Hematopoietic multipotent progenitor cell treated with erythropoietin and hydrocortisone succinate and interleukin-3 and kit ligand, for 17 days (in vitro differentiated cells): ENCODE results near the gene CREBBP.

Experiments used
- DNase-seq: peaks from one replicate; pipeline ENCODE4 v3.0.0-alpha.2; 2015; ENCODE audit warnings: low spot score

The CREBBP gene

GRCh38 chr16:3713587-3714242 lies 166.8 kb downstream of the CREBBP start:
- DNase-seq, result no peak

- DNase-seq, result no peak
Measured at GRCh38 chr16:3712861-3713372, 167.6 kb downstream of the CREBBP start.

DNA sequence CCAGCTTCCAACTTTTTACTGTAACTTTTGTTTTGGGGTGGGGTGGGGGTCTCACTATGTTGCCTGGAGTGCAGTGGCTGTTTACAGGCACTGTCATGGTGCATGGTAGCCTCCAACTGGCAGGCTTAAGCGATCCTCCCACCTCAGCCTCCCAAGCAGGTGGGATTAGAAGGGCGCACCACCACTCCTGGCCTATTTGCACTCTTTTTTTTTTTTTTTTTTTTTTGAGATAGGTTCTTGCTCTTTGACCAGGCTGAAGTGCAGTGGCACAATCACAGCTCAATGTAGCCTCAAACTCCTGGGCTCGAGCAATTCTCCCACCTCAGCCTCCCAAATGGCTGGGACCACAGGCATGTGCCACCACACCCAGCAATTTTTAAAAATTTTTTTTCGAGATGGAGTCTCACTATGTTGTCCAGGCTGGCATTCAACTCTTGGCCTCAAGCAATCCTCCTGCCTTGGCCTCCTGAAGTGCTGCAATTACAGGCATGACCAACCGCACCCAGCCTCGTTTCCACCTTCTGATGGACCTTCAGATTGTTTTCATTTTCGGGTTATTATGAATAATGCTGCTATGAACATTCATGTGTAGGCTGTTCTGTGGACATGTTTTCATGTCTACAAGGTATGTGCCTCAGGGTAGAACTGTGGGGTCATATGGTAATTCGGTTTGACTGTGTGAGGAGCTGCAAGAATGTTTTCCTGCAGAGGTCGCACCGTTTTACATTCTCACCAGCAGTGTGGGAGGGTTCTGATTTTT lies 174.1 kb downstream of the CREBBP start:
- DNase-seq, result no peak

DNA sequence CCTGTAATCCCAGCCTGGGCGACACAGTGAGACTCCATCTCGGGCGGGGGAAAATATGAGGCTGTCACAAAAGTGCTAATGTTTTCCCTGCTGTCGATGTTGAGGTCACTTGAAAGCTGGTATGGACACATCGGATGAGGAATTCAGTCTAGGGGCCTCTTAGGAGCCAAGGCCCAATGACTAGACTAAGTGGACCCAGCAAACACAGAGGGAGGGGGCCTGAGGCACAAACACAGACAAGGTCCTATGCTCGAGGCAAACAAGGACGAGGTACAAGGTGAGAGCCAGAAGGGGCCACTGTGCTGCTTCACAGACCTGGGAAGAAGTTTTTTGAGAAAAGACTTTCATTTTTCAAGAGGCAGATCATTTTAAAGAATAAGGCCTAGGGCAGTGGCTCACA lies 178.4 kb downstream of the CREBBP start:
- DNase-seq, result no peak

- no peak for DNase-seq
Measured at GRCh38 chr16:3701531-3701930, 179.0 kb downstream of the CREBBP start.

DNA sequence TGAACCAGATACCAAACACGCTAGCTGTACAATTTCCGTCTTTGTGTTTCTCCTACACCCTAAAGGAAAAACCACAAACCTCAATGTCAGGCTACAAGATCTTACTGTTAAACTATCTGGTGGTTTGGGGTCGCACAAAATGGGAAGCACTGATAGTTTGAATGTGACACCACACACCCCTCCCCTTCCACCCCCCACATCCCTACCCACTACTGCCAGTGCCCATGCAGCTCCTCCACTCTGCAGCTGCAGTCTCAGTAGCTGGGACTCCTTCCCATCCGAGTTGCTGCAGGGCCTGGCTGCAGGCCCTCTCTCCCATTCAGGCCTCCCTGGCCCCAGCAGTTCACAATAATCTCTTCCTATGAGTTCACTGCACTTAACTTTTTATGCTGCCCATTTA lies 181.6 kb downstream of the CREBBP start:
- DNase-seq, result no peak

- peak; percentile 88 for DNase-seq
Measured at GRCh38 chr16:3696425-3697218, 183.9 kb downstream of the CREBBP start.

DNA sequence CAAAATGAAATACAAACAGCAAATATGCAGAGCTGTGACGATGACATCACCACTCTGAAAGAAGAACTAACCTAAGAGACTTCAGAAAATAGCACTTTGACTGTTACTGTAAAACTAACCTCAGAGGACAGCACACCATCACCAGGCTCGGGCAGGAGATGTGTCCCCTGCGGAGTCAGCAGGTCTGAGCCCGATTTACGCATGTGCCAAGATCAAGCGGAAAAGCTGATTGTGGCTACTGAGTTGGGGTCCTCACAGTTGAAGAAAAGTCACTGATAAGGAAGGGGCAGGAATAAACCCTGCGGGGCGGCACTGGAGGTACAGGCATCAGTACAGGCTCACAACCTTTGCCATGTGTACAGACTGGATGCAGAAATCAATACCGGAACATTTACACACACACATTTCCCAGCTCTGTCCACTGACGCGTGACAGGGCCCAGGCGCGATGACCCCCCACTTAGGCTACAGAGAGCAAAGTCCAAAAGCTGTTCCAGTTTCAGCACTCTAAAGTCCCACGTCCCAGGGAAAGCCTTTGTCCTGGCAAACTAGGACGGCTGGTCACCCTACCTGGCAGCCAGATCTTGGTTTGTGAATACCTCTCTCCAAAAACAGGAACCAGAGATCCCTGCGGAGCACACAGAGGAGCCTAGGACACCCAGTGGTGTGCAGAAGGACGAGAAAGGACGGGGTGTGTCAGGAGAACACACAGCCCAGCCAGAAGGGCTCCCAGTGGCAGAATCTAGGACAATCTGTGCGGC lies 184.7 kb downstream of the CREBBP start:
- DNase-seq, result no peak

DNA sequence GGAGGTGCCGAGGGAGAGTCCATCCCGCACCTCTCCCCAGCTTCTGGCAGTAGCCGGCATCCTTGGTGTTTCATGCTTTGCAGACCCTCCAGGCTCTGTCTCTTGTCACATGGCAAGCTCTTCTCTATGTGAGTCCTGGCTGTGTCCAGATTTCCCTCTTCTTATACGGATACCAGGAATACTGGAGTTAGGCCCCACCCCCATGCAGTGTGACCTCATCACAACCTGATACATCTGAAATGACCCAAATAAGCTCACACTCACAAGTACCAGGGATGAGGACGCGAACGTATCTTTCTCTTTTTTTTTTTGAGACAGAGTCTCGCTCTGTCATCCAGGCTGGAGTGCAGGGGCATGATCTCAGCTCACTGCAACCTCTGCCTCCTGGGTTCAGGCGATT lies 186.5 kb downstream of the CREBBP start:
- DNase-seq, result no peak

DNA sequence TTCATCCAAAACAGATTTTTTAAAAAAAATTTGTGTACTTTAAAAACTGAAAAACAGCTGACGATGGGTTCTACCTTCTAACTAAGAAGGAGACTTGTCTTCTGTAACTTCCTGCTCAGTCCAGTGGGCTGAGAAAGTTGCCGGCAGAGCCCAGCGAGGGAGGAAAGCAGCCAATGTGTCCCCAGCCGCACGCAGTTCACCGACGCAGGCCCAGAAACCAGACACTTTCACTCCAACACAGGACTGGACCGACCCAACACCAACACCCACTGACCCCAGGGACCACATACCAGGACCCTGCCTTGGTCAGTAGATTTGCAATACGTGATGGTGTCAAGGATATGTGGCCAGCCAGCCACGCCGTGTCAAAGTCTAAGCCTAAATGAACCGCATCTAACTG lies 188.8 kb downstream of the CREBBP start:
- no peak for DNase-seq

DNA sequence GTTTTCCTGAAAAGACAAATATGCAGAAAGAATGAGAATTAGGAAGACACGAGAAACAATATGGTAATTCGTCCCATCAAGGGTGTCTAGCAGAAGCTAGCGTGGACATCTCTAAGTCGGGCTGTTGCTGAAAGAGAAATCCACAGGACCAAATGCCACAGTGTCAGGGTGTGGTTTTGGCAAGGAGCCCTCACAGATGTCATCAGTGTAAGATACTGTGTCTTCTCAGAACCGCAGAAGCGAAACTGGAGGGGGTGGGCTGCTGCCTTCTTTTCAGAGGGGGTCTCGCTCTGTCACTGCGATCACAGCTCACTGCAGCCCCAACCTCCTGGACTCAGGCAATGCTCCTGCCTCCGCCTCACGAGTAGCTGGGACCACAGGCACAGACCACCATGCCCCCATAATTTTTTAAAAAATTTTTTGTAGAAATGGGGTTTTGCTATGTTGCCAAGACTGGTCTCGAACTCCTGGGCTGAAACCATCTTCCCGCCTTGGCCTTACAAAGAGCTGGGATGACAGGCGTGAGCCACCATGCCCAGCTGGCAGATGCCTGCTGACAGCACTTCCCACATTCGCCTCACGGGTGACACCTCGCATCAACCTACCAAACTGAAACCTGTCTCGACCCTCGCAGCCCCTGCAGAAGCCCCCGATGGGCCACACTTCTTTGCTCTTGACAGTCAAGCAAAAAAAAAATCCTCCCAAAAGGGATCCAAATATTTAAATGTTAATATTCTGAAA lies 189.4 kb downstream of the CREBBP start:
- DNase-seq, result peak; percentile 34

DNA sequence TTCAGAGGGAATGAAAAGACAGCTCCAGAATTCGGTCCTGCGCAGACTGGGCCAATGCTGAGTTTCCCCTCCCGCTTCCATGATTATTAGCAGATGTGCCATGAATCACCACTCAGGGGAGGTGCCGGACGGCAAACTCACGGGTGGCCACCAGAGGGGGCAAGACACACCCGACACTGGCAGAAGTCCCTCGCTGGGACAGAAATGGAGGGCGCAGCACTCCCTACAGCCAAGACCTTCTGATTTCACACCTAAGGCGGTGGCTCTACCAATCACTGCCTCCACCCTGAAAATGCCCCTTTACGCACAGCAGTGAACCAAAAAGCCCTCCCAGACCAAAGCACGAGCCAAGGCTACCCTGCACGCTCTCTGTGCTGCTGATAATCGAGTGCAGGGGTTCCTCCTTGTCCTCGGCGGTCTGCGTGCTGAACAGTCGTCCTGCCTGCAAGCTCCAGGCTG lies 190.0 kb downstream of the CREBBP start:
- peak; percentile 90 for DNase-seq

DNA sequence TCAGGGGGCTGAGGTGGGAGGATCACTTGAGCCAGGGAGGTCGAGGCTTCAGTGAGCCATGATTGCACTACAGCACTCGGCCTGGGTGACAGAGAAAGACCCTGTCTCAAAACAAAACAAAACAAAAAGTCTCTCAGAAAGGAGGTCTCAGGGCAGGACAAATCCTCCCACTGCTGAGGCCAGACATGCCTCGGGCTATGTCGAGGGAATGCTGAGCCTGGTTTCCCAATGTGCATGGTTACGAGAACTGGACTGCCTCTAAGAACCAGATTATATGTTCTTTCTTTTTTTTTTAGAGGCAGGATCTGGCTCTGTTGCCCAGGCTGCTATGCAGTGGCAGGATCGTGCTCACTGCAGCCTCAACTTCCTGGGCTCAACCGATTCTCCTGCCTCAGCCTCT lies 190.8 kb downstream of the CREBBP start:
- DNase-seq, result no peak

DNA sequence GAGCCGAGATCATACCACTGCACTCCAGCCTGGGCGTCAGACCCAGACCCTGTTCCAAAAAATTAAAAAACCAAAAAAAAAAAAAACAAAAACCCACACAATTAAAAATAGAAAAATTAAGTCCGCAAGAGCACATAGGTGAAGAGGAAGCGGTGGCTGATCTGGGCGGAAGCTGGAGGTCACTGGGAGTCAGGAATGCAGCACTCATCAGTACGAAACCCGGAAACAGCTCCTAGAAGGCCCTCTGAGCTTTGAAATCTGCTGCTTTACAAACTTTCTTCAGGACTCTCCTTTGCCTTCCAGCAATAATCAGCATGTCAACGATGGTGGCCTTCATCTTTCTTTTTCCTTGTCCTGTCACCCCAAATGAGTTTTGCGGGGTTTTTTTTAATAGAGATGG lies 192.7 kb downstream of the CREBBP start:
- no peak for DNase-seq

GRCh38 chr16:3687021-3687420 lies 193.5 kb downstream of the CREBBP start:
- no peak for DNase-seq

DNA sequence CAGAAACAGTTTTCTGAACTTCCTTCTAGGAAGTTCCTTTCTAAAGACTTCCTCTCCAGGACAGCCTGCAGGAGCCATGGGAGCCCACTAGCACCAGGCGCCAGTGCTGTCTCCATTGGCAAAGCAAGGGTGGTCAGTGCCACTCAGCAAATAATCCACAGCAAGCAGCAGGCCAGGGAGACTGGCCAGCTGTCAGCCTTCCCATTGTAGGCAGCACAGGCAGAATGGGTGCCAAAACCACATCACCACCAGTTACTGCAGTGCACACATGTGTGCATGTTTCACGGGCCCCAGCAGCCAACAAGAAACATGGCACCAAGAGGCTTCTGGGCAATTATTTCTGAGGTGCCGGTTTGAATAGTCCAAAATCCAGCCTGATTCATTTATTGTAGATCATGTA lies 199.3 kb downstream of the CREBBP start:
- no peak for DNase-seq

- DNase-seq, result no peak
Measured at GRCh38 chr16:3677994-3678393, 202.5 kb downstream of the CREBBP start.

- no peak for DNase-seq
Measured at GRCh38 chr16:3675601-3676130, 204.8 kb downstream of the CREBBP start.
